Fibroblast of gingiva (primary cell): ENCODE data around the gene HK2.
A peak's percentile ranks its signal among the peaks of the same experiment; 100 is the strongest.
"Not testable (repeated sequence)": the region's sequence is repeated elsewhere in the genome, so short reads cannot be mapped to it uniquely, and the experiment has no call there.

Source experiments
- DNase-seq: peaks from one replicate; pipeline ENCODE4 v3.0.0-alpha.2; 2011; ENCODE audit warnings: low read depth

Gene HK2

DNA sequence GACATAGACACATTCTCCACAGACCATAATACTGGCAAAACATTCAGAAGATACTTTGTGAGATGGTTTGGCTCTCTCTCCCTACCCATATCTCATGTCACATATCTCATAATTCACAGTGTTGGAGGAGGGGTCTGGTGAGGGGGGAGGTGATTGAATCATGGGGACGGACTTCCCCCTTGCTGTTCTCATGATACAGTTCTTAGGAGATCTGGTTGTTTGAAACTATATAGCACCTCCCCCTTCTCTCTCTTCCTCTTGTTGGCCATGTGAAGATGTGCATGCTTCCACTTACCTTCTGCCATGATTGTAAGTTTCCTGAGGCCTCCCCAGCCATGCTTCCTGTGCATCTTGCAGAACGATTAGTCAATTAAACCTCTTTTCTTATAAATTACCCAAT is 61.1 kb downstream of the HK2 start:
- DNase-seq, result no peak

DNA sequence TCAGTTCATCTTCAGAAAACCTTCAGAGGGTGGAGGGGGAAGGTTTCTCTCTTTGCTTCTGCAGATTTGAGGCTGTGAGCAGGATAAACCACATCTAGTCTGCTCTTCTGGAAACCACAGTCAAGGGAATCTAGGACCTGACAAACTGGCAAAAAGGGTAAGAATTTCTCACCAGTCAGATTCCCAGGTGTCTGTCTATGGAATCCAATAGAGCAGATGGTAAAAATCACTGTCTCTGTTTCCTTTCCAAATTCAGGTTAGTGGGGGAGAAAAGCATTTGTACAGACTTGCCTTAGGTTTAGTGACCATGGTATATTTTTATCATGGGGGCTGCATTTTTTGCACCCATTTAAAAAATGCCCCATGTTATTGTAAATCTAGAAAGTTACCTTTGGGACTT is 62.3 kb downstream of the HK2 start:
- no peak for DNase-seq

DNA sequence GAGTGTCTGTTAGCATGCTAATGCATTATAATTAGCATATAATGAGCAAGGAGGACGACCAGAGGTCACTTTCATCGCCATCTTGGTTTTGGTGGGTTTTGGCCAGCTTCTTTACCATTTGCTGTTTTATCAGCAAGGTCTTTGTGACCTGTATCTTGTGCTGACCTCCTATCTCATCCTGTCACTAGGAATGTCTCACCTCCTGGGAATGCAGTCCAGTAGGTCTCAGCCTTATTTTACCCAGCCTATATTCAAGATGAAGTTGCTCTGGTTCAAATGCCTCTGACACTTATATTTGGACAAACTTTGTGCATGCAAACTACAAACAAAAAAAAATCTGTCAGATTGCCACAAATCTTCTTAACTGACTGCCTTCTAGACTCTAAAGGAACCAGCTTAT is 66.3 kb downstream of the HK2 start:
- not testable (repeated sequence) for DNase-seq

DNA sequence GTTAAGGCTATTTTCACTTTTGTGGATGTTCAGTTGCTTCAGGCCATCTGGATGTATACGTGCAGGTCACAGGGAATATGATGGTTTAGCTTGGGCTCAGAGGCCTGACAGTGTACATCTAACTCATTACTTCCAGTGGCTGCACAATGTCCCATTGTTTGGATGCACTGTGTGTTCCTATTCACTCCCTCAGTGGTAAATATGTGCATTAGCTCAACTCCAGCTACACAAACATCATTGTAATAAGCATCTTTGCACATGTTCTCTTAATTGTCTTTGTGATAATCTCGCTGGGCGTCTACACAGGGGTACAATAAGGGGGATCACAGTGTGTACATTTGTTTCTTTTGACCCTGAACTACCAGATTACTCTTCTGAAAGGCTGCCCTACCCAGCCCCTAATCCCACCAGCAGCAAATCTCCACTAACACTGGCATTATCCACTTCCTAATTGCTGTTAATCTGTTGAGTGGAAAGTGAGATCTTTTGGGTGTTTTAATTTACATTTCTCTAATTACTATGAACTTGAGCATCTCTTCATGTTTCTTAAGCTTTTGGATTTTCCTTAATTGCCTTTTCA is 68.4 kb downstream of the HK2 start:
- DNase-seq, result no peak

DNA sequence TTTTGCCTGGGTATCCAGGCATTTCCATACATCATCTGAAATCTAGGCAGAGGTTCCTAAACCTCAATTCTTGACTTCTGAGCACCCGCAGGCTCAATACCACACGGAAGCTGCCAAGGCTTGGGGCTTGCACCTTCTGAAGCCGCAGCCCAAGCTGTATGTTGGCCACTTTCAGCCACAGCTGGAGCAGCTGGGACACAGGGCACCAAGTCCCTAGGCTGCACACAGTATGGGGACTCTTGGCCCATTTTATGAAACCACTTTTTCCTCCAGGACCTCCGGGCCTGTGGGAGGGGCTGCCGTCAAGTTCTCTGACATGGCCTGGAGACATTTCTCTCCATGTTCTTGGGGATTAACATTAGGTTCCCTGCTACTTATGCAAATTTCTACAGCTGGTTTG is 72.5 kb downstream of the HK2 start:
- no peak for DNase-seq

DNA sequence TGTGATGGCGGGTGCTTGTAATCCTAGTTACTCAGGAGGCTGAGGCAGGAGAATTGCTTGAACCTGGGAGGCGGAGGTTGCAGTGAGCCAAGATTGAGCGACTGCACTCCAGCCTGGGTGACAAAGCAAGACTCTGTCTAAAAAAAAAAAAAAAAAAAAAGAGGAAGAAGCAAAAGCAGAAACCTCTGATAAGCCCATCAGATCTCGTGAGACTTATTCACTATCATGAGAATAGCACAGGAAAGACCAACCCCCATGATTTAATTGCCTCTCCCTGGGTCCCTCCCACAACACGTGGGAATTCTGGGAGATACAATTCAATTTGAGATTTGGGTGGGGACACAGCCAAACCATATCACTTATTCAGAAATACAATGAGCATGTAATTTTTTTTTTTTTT is 73.6 kb downstream of the HK2 start:
- not testable (repeated sequence) for DNase-seq

DNA sequence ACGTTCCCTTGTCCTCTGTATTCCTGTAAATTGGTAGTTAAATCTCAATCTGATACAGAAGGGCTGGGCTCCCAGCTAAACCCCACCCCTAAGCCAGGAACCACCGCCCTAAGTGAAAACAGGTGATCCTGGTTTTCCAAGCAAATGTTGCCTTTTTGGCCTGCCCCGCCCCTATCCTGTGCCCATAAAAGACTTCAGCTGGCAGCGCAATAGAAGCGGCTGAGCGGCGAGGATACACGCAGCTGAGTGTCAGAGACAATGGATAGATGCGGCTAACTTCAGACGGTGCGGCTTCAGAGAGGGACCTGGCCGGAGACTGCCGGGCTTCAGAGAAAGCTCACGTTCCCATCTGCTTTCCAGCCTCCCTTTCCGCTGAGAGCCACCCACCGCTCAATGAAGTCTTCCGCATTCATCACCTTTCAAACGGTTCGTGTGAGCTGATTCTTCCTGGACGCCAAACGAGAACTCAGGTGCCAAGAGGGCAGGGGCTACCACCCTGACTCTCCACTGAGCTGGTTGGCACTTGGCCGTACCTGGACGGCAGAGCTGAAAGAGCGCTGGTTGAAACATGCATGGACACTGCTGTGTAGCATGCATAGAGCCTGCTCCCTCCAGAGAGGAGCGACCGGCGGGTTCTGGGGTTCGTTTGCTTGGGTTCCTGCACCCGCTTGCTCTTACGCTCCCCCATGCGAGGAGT is 75.0 kb downstream of the HK2 start:
- DNase-seq, result no peak

DNA sequence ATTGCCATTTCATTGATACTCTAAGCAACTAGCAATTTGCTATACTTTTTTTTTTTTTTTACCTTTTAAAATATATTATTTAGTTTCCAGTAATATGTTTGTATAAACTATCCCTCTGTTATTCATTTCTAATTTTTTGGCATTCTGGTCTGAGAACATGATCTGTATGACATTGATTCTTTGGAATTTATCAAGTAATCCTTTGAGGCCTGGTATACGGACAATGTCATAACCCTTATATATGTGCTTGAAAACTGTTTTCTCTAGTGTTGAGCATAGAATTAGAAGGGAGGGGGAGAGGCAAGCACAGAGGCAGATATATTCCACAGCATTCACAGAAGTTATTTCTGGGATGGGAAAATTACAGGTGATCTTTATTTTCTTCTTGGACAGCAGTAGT is 76.3 kb downstream of the HK2 start:
- no peak for DNase-seq

DNA sequence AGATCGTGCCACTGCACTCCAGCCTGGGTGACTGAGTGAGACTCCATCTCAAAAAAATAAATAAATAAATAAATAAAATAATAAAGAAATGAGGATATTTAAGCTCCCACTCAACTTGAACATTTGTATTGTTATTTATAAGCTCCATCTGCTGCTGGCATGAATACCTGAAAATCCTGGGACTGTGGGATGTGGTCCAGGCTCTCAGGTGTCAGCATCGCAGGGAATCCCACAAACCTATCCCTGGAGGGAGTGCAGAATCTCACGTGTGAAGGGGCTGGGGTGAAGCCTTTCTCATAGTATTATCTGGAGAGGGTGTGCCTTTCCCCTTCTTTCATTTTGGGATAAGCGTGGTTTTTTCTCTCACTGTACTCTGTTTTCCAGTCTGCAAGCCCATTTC is 77.1 kb downstream of the HK2 start:
- DNase-seq, result no peak

DNA sequence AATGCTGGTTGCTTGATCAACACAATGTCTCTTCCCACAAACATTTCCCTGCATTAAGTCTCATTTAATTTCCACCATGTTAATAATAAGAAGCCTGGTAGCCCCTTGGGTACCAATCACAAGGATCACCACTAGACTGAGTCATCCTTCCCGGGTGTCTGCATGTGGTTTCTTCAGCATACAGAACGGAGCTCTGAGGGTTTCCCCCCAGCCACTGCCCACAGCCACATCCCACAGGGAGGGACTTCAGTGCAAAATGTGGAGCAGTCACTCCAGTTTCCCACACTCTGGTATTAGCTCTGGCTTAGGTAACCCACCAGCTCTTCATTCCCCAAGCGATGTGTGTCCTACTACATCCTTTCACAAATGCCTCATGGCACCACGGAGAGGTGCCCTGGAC is 81.8 kb downstream of the HK2 start:
- DNase-seq, result no peak

DNA sequence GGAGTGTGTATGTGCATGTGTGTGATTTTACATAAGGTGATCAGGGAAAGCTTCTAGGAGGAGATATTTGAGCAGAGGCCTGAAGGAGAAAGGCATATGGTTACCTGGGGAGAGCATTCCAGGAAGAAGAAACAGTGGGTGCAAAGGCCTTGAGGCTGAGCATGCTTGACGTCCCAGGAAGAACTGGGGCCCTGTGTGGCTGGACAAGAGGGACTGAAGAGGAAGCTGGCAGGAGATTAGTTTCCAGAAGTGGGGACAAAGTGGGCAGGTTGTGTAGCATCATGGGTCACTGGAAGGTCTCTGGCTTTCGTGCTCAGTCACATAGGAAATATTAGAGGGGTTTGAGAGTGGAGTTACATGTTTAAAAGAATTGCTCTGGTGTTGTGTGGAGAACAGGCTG is 82.5 kb downstream of the HK2 start:
- DNase-seq, result no peak

DNA sequence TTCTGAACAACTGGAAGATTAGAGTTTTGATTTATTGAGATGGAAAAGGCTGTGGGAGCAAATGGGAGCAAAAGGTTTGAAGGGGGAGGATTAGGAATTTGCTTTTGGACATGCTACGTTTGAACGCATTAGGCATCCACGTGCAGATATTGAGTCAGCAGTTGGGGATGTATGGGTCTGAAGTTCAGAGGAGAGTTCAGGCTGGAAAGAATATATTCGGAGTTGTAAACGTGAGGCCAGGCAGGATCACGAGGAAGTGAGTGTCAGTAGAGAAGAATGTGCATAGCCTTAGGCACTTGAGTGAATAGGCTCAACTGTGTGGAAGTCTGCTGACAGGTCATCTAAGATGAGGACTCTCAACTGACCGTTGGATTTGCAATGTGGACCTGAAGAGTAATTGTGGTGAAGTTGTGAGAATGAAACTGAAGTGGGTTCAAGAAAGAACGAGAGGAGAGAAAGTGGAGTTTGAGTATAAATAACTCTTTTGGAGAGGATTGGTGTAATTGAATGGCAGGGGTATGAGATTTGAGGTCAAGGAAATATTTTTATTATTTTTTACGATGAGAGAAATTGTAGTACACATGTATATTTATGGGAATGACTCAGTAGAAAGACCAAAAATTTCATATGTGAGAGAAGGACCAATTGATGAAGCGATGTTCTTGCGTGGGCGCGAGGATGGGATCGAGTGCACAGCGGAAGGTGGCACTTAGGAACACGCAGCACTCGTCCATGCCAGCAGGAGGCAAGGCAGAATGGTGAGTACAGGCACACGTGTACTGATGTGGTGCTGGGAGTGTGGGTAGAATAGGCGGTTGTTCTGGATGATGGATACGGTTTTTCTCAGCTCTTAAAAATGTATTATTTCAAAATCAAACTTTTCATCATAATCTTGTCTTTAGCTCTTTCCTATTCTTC is 84.0 kb downstream of the HK2 start:
- peak; percentile 52 for DNase-seq

DNA sequence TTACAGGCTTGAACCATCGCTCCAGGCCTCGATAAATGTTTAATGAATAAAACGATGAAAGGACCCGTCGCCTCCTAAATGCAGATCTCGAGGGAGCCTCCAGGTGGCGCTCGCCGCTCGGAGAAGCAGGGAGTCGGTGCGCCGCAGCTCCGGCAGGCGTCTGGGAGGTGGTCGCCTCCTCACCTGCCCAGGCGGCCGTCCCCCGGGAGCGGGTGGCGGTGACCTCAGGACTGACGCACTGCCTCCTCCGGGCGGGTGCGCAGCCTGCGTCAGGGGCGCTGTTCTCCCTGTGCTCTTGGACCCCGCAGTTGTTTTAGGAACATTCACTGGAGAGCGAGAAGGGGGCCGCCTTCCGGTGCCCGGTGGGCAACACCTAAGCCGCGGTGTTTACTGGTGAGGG is 85.9 kb downstream of the HK2 start:
- DNase-seq, result peak; percentile 7

DNA sequence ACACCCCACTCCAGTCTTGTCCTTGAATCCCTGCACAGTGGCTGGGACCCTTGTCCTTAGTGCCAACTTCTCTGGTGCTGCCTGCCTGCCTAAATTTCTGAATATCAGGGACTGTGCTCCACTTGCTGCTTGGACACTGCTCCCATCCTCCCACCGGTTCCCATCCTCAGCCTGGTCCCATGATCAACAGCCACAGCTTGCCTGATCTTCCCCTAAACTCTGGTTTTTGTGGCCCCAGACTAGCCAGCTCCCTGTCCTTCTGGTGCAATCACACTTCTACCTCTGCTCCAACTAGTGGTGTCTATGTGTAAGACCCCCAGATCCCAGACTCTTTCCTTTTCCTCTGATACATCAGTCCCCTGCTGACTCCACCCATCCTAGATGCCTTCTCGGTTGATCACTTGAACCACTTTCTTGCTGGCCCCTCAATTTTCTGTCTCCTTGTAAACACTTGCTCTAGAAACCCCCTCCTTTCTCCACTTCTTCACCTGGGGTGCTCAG is 87.4 kb downstream of the HK2 start:
- DNase-seq, result no peak

DNA sequence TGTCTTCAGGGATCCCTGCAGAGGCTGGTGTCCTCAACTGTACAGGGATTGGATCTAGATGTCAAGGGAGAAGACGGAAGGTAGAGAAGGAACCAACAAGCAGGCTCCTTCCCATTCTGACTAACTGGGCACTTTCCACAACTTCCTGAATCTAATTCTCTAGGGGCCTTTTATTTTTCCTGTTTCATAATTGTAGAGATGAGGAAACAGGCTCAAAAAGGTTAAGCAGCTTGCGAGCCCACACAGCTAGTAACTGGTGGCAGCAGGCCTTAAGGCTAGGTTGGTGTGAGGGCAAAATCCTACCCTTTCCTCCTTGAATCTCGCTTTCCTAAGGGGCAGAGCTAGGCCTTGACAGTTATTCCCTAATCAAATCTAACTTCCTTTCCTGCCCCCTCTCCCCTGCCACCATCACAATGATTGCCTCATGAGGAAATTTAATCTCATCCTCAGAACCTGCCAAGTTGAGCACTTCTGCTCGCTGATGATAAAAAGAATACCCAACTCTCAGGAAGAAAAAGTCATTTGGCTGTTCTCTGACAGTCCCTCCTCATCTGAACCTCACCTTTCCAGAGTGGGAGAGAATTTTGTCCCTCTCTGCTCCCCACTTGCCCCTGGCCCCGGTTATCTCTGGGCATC is 88.8 kb downstream of the HK2 start:
- DNase-seq, result peak; percentile 44

DNA sequence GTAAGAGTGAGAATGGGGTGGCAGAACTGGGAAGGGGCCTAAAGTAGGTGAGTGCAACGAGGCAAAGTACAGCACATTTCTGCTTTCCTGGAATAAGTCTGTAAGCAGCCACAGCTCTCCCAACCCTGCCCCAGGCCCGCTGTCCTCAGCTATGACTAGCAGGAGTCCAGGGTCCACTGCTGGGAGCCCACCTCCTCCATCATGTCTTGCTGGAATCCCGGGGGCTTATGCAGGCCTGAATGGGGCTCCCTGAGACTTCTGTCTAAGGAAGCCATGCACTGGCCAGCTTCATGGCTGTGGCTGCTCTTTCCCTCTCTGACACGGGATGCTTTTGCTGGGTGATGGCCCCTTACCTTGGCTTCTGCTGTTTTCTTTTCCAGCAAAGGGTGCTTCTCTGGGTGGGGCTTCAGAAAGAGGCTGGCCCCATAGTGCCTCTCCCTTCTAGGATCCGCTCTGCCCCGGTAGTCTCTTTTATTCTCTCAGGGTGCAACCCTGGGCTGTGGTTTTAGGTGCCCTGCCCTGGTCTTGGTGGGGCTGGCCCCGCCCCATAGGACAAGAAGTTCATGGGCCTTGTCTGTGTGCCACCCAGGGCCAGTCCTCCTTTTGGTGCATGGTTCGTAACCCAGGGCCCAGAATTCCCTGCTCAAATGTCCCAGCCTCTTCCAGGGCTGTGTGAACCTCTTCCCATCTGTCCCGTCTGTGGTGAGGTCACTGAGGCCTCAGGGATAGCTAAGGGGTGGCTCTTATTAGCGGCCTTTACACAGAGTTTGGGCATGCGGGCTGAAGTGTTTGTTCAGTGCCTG is 90.7 kb downstream of the HK2 start:
- no peak for DNase-seq

DNA sequence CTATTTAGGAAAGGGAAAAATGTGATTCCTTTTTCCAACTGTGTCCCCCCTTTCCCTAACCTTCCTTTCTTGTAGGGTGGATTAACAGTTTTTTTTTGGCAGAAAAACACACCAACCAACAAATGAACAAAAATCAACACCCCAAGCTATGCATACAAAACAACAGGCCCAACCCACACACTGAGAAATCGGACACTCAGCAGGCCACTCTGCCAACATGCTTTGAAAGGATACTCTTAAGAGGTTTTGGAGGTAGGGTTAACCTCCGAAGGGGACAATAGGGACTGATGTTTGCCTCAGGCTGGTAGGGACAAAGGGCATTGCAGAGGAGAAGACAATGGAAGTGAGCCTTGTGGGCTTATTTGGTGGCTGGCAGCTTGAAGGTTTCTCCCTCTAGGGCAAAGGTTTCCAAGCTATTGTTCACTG is 91.4 kb downstream of the HK2 start:
- no peak for DNase-seq

DNA sequence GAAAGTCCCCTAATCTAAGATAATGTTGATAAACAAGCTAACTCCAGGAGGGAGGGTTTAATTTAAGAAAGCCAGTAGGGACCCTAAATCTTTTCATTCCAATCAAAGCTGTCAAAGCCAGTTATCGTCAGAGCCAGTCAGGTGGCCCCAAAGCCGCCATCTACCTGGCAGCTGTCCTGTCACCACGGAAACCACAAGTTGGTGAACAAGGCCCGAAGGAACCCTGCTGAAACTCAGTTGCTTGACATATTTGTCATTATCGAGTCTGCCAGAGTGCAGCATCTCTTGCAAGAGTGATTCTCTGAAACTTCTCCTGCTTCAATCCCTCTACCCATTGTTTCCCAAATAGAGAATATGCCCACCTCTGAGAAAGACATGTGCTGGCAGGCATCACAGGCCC is 93.7 kb downstream of the HK2 start:
- DNase-seq, result no peak

DNA sequence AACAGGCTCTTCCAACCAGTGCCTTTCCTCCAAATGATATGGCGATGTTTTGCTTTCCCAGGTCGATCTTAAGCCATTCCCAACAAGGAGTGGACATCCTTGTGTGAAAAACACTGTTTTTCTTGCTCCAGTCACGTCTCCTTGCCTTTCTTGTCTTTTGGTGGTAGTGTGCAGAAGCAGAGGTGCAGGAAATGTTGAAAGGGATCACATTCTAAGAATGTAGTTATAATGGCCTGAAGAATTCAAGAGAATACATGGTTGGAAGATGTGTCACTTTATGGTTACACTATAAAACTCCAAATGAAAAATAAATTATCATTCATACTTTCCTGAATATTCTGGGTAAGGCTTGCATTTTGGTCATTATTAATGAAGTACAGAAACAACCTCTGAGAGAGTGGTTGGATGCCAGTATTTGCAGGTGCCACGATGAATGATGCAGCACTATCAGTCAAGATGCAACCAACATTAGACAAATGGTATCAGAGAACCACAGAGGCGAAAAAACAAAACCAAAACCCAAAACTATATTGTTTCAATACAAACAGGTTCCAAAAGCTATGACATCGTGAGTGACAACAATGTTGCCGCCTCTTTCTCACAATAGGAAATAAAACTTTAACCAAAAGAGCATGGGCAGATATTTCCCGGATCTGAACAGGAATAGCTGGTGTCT is 97.0 kb downstream of the HK2 start:
- no peak for DNase-seq

DNA sequence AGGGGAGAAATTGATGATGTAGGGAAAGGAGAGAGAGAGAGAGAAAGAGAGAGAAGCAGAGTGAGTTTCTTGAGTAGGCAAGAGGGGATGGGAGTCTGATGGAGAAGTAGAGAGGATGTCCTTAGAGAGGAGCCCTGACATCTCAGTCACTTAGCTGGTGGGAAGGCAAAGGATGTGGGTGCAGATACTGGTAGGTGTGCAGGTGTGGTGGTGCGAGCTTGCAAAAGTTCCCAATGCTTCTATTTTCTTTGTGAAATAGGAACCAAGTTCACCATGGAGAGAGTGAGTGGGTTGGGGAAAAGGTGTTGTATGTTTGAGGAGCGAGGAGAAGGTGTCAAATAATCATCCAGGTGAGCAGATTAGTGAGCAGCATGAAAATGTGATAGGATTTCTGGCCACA is 98.0 kb downstream of the HK2 start:
- no peak for DNase-seq

DNA sequence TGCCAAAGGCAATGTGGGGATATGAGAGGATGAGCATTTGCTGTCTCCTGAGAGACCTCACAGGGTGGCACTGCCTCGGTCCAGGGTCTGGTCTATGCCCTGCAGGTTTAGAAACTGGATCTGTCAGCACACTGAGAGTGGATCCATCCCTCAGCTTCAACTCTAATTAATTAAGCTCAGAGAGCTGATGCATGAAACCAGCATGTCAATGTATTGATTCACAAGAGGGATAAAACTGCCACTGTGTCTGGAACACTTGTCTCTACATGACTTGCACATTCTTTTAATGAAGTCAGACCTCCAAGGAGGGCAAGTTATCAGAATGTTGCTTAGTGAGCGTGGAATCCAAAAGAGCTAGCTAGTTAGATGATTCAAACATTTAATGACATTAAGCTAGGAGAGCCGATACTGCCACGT is 102.1 kb downstream of the HK2 start:
- DNase-seq, result no peak
